ENCODE results near the gene CHRNE. TPM values are rescaled to one million over a fixed set of nuclear protein-coding genes. Genes with fewer than 3 reads are reported as not detected.

CHRNE gene
- polyA plus RNA-seq, 2 of the 4 experiments (the other 2 are of a cell fraction) = 0.10 to 0.13 TPM

GRCh38 chr17:4893272-4893671, 9.6 kb downstream of the CHRNE start (continued):
- TF ChIP-seq REST (IDR thresholded peaks at IDR 0.05) (no peak), POLR2AphosphoS2 (conservative IDR thresholded peaks at IDR 0.05; ENCODE audit: low read length) (no peak), MAFK (IDR thresholded peaks at IDR 0.05; ENCODE audit: partially characterized antibody) (no peak), KDM1A (IDR thresholded peaks at IDR 0.05; ENCODE audit: low read depth) (no peak), ZNF302 (CRISPR knock-in tag; IDR thresholded peaks at IDR 0.05) (no peak), POLR2A (IDR thresholded peaks at IDR 0.05; ENCODE audit: low read length) (no peak)

- H3K4me2 ChIP-seq = no peak overlapping the region
- ChIA-PET POLR2A (no interaction called here), CTCF (interaction anchor here (0.6 to 14.1 kb wide), 7 partner anchors 9 to 185 kb away, joined by 3 to 271 read pairs (median 56); partner anchors contain the start of genes ARRB2, C17orf107, CHRNE and GLTPD2)
- no peak overlapping the region for H3K27ac ChIP-seq
- FAIRE-seq = no peak
- no peaks in the 10 kb centered on the region for H3K9me3 ChIP-seq
- 83% methylated on average over 13 of the region's 23 CpGs for WGBS (ENCODE audit: missing lambda C conversion rate)
- H3K4me3 ChIP-seq = no peak overlapping the region
- ATAC-seq = no peak
- no peak for TF ChIP-seq PBX3 (IDR thresholded peaks at IDR 0.05)
- TF ChIP-seq MAZ (IDR thresholded peaks at IDR 0.05; ENCODE audit: borderline replicate concordance, low read depth, low read length) = no peak
- no peak for TF ChIP-seq HOXB5 (CRISPR knock-in tag; IDR thresholded peaks at IDR 0.05)
- no peak for TF ChIP-seq EHF (CRISPR knock-in tag; IDR thresholded peaks at IDR 0.05)
- TF ChIP-seq ZC3H11A (IDR thresholded peaks at IDR 0.05) = no peak
- no peak for TF ChIP-seq MYC (IDR thresholded peaks at IDR 0.05; ENCODE audit: borderline replicate concordance, low read length)
- TF ChIP-seq CEBPB (IDR thresholded peaks at IDR 0.05) = no peak
- TF ChIP-seq NFE2L2 (conservative IDR thresholded peaks at IDR 0.05; ENCODE audit: low read length) = no peak
- no peak for TF ChIP-seq KDM5A (IDR thresholded peaks at IDR 0.05)
- H3K4me1 ChIP-seq = no peaks in the 10 kb centered on the region
- no peak for DNase-seq (ENCODE audit: low read depth in 1 of 2, low spot score in 1 of 2)
Observed at GRCh38 chr17:4892499-4893221, 10.2 kb downstream of the CHRNE start.

GRCh38 chr17:4891411-4892410, 11.2 kb downstream of the CHRNE start:
- Histone ChIP-seq H3K9me3 (no peaks in the 10 kb centered on the region), H3K27ac (no peak overlapping the region), H3K4me1 (no peaks in the 10 kb centered on the region), H3K4me3 (no peak overlapping the region), H3K4me2 (no peak overlapping the region)
- ATAC-seq (no peak), DNase-seq (ENCODE audit: low read depth in 1 of 2, low spot score in 1 of 2) (no peak), FAIRE-seq (no peak)
- ChIA-PET POLR2A (interaction anchor here (0.5 to 1.6 kb wide), 2 partner anchors 160 to 429 kb away, joined by 3 to 4 read pairs; partner anchors contain the start of gene MED11), CTCF (interaction anchor here (1.1 to 14.1 kb wide), 10 partner anchors 10 to 325 kb away, joined by 3 to 271 read pairs (median 44); partner anchors contain the start of genes ARRB2, C17orf107, CHRNE and GLTPD2)
- 90% methylated on average over 38 of the region's 42 CpGs for WGBS (ENCODE audit: missing lambda C conversion rate)
- TF ChIP-seq KDM5A (IDR thresholded peaks at IDR 0.05) (no peak), CTCF (IDR thresholded peaks at IDR 0.05) (no peak), BHLHE40 (IDR thresholded peaks at IDR 0.05; ENCODE audit: low read depth, low read length) (no peak), TFCP2L1 (CRISPR knock-in tag; IDR thresholded peaks at IDR 0.05) (no peak), ZNF302 (CRISPR knock-in tag; IDR thresholded peaks at IDR 0.05) (no peak), EHMT2 (IDR thresholded peaks at IDR 0.05; ENCODE audit: low read depth) (no peak), EP300 (IDR thresholded peaks at IDR 0.05) (no peak)
